ENCODE measurements around the gene RIN2.

Gene RIN2

GRCh38 chr20:19779634-19780033 lies 21.6 kb downstream of the RIN2 start:
- Histone ChIP-seq H2BK120ac (ENCODE audit: low read depth, low read length) (no peak overlapping the region), H3K4me1 (ENCODE audit: control insufficient read depth, low read depth, low read length) (peaks cover 2% of the 10 kb centered on the region), H3K27me3 (ENCODE audit: insufficient read depth, low read length, poor library complexity) (no peaks in the 10 kb centered on the region), H2BK5ac (ENCODE audit: low read length) (no peak overlapping the region), H3K23ac (ENCODE audit: low read length) (no peak overlapping the region), H3K56ac (ENCODE audit: low read length) (no peak overlapping the region), H3K4me3 (ENCODE audit: low read length) (no peak overlapping the region), H2BK15ac (replicated peaks; ENCODE audit: low read depth) (no peak overlapping the region), H2AK5ac (ENCODE audit: low read length) (no peak overlapping the region), H3K9ac (ENCODE audit: low read length) (no peak overlapping the region), H4K5ac (ENCODE audit: low read length) (no peak overlapping the region), H3K18ac (ENCODE audit: low read length) (no peak overlapping the region), H3K79me2 (ENCODE audit: control insufficient read depth, insufficient read depth, low read length) (no peaks in the 10 kb centered on the region), H3K4ac (ENCODE audit: low read depth, low read length) (no peak overlapping the region), H4K8ac (ENCODE audit: low read depth, low read length) (no peak overlapping the region), H3K4me2 (ENCODE audit: low read length) (no peak overlapping the region), H3K36me3 (ENCODE audit: control insufficient read depth, insufficient read depth, low read length) (no peaks in the 10 kb centered on the region), H3K27ac (ENCODE audit: low read depth, low read length) (no peak overlapping the region), H3K79me1 (ENCODE audit: low read length) (no peaks in the 10 kb centered on the region)
- WGBS (ENCODE audit: extremely low coverage, insufficient coverage, low lambda C conversion rate), result no CpG with 5 or more reads among the region's 5 CpGs
- no peak for DNase-seq

- no peak overlapping the region for H3K4ac ChIP-seq (ENCODE audit: low read depth, low read length)
- no peak overlapping the region for H4K8ac ChIP-seq (ENCODE audit: low read depth, low read length)
- H3K4me2 ChIP-seq (ENCODE audit: low read length), result no peak overlapping the region
- H3K56ac ChIP-seq (ENCODE audit: low read length), result no peak overlapping the region
- H2BK15ac ChIP-seq (replicated peaks; ENCODE audit: low read depth), result no peak overlapping the region
- H2AK5ac ChIP-seq (ENCODE audit: low read length), result no peak overlapping the region
- H3K4me1 ChIP-seq (ENCODE audit: control insufficient read depth, low read depth, low read length), result no peaks in the 10 kb centered on the region
- no peak overlapping the region for H3K4me3 ChIP-seq (ENCODE audit: low read length)
- no peak overlapping the region for H3K23ac ChIP-seq (ENCODE audit: low read length)
- H3K27me3 ChIP-seq (ENCODE audit: insufficient read depth, low read length, poor library complexity), result no peaks in the 10 kb centered on the region
- WGBS (ENCODE audit: extremely low coverage, insufficient coverage, low lambda C conversion rate), result no CpG with 5 or more reads among the region's 5 CpGs
- DNase-seq, result no peak
- no peak overlapping the region for H2BK5ac ChIP-seq (ENCODE audit: low read length)
- H3K79me1 ChIP-seq (ENCODE audit: low read length), result no peaks in the 10 kb centered on the region
- no peak overlapping the region for H3K27ac ChIP-seq (ENCODE audit: low read depth, low read length)
- H3K18ac ChIP-seq (ENCODE audit: low read length), result no peak overlapping the region
- no peak overlapping the region for H2BK120ac ChIP-seq (ENCODE audit: low read depth, low read length)
- H3K9ac ChIP-seq (ENCODE audit: low read length), result no peak overlapping the region
- H3K79me2 ChIP-seq (ENCODE audit: control insufficient read depth, insufficient read depth, low read length), result no peaks in the 10 kb centered on the region
- H4K5ac ChIP-seq (ENCODE audit: low read length), result no peak overlapping the region
- no peaks in the 10 kb centered on the region for H3K36me3 ChIP-seq (ENCODE audit: control insufficient read depth, insufficient read depth, low read length)
These were observed 22.2 kb downstream of the RIN2 start for GRCh38 chr20:19780261-19780660.

GRCh38 chr20:19781235-19781634 lies 23.2 kb downstream of the RIN2 start:
- H2AK5ac ChIP-seq (ENCODE audit: low read length), result no peak overlapping the region
- H3K79me2 ChIP-seq (ENCODE audit: control insufficient read depth, insufficient read depth, low read length), result no peaks in the 10 kb centered on the region
- H3K4me2 ChIP-seq (ENCODE audit: low read length), result no peak overlapping the region
- H3K4ac ChIP-seq (ENCODE audit: low read depth, low read length), result no peak overlapping the region
- no peaks in the 10 kb centered on the region for H3K79me1 ChIP-seq (ENCODE audit: low read length)
- no peak overlapping the region for H3K4me3 ChIP-seq (ENCODE audit: low read length)
- no peaks in the 10 kb centered on the region for H3K36me3 ChIP-seq (ENCODE audit: control insufficient read depth, insufficient read depth, low read length)
- no peak overlapping the region for H2BK5ac ChIP-seq (ENCODE audit: low read length)
- no peak overlapping the region for H4K5ac ChIP-seq (ENCODE audit: low read length)
- H3K18ac ChIP-seq (ENCODE audit: low read length), result no peak overlapping the region
- no peak overlapping the region for H3K27ac ChIP-seq (ENCODE audit: low read depth, low read length)
- H2BK15ac ChIP-seq (replicated peaks; ENCODE audit: low read depth), result no peak overlapping the region
- no peak overlapping the region for H2BK120ac ChIP-seq (ENCODE audit: low read depth, low read length)
- H4K8ac ChIP-seq (ENCODE audit: low read depth, low read length), result no peak overlapping the region
- WGBS (ENCODE audit: extremely low coverage, insufficient coverage, low lambda C conversion rate), result no CpG with 5 or more reads among the region's 7 CpGs
- H3K56ac ChIP-seq (ENCODE audit: low read length), result no peak overlapping the region
- H3K9ac ChIP-seq (ENCODE audit: low read length), result no peak overlapping the region
- DNase-seq, result no peak
- H3K4me1 ChIP-seq (ENCODE audit: control insufficient read depth, low read depth, low read length), result no peaks in the 10 kb centered on the region
- no peak overlapping the region for H3K23ac ChIP-seq (ENCODE audit: low read length)
- no peaks in the 10 kb centered on the region for H3K27me3 ChIP-seq (ENCODE audit: insufficient read depth, low read length, poor library complexity)

- Histone ChIP-seq H3K23ac (ENCODE audit: low read length) (no peak overlapping the region), H3K9ac (ENCODE audit: low read length) (no peak overlapping the region), H3K4me2 (ENCODE audit: low read length) (no peak overlapping the region), H3K36me3 (ENCODE audit: control insufficient read depth, insufficient read depth, low read length) (no peaks in the 10 kb centered on the region), H3K4me1 (ENCODE audit: control insufficient read depth, low read depth, low read length) (no peaks in the 10 kb centered on the region), H2BK120ac (ENCODE audit: low read depth, low read length) (no peak overlapping the region), H2BK5ac (ENCODE audit: low read length) (no peak overlapping the region), H2BK15ac (replicated peaks; ENCODE audit: low read depth) (no peak overlapping the region), H2AK5ac (ENCODE audit: low read length) (no peak overlapping the region), H3K4ac (ENCODE audit: low read depth, low read length) (no peak overlapping the region), H3K27ac (ENCODE audit: low read depth, low read length) (no peak overlapping the region), H3K79me2 (ENCODE audit: control insufficient read depth, insufficient read depth, low read length) (no peaks in the 10 kb centered on the region), H3K4me3 (ENCODE audit: low read length) (no peak overlapping the region), H4K5ac (ENCODE audit: low read length) (no peak overlapping the region), H3K18ac (ENCODE audit: low read length) (no peak overlapping the region), H3K27me3 (ENCODE audit: insufficient read depth, low read length, poor library complexity) (no peaks in the 10 kb centered on the region), H3K79me1 (ENCODE audit: low read length) (no peaks in the 10 kb centered on the region), H4K8ac (ENCODE audit: low read depth, low read length) (no peak overlapping the region), H3K56ac (ENCODE audit: low read length) (no peak overlapping the region)
- WGBS (ENCODE audit: extremely low coverage, insufficient coverage, low lambda C conversion rate), result no CpG with 5 or more reads among the region's 3 CpGs
- no peak for DNase-seq
These were observed 24.6 kb downstream of the RIN2 start for GRCh38 chr20:19782669-19783068.

GRCh38 chr20:19783966-19784401 lies 25.9 kb downstream of the RIN2 start:
- Histone ChIP-seq H3K79me1 (ENCODE audit: low read length) (no peaks in the 10 kb centered on the region), H3K36me3 (ENCODE audit: control insufficient read depth, insufficient read depth, low read length) (no peaks in the 10 kb centered on the region), H4K5ac (ENCODE audit: low read length) (no peak overlapping the region), H3K4me3 (ENCODE audit: low read length) (no peak overlapping the region), H3K56ac (ENCODE audit: low read length) (no peak overlapping the region), H2BK120ac (ENCODE audit: low read depth, low read length) (no peak overlapping the region), H3K9ac (ENCODE audit: low read length) (no peak overlapping the region), H3K4me1 (ENCODE audit: control insufficient read depth, low read depth, low read length) (no peaks in the 10 kb centered on the region), H4K8ac (ENCODE audit: low read depth, low read length) (no peak overlapping the region), H2BK5ac (ENCODE audit: low read length) (no peak overlapping the region), H3K27ac (ENCODE audit: low read depth, low read length) (no peak overlapping the region), H3K4ac (ENCODE audit: low read depth, low read length) (no peak overlapping the region), H3K23ac (ENCODE audit: low read length) (no peak overlapping the region), H3K27me3 (ENCODE audit: insufficient read depth, low read length, poor library complexity) (no peaks in the 10 kb centered on the region), H3K4me2 (ENCODE audit: low read length) (no peak overlapping the region), H2BK15ac (replicated peaks; ENCODE audit: low read depth) (no peak overlapping the region), H3K79me2 (ENCODE audit: control insufficient read depth, insufficient read depth, low read length) (no peaks in the 10 kb centered on the region), H2AK5ac (ENCODE audit: low read length) (no peak overlapping the region), H3K18ac (ENCODE audit: low read length) (no peak overlapping the region)
- no peak for DNase-seq
- WGBS (ENCODE audit: extremely low coverage, insufficient coverage, low lambda C conversion rate), result no CpG with 5 or more reads among the region's 7 CpGs

GRCh38 chr20:19784511-19785172 lies 26.6 kb downstream of the RIN2 start:
- no peak overlapping the region for H3K4me2 ChIP-seq (ENCODE audit: low read length)
- H2AK5ac ChIP-seq (ENCODE audit: low read length), result no peak overlapping the region
- whole genome bisulfite sequencing (ENCODE audit: extremely low coverage, insufficient coverage, low lambda C conversion rate), result no CpG with 5 or more reads among the region's 11 CpGs
- H2BK120ac ChIP-seq (ENCODE audit: low read depth, low read length), result no peak overlapping the region
- peak; percentile 76 for DNase-seq
- H3K18ac ChIP-seq (ENCODE audit: low read length), result peak overlapping the region; percentile 71
- no peaks in the 10 kb centered on the region for H3K4me1 ChIP-seq (ENCODE audit: control insufficient read depth, low read depth, low read length)
- no peak overlapping the region for H3K23ac ChIP-seq (ENCODE audit: low read length)
- no peaks in the 10 kb centered on the region for H3K79me1 ChIP-seq (ENCODE audit: low read length)
- peak overlapping the region; percentile 29 for H3K56ac ChIP-seq (ENCODE audit: low read length)
- H3K4ac ChIP-seq (ENCODE audit: low read depth, low read length), result no peak overlapping the region
- no peak overlapping the region for H2BK5ac ChIP-seq (ENCODE audit: low read length)
- H3K4me3 ChIP-seq (ENCODE audit: low read length), result no peak overlapping the region
- no peaks in the 10 kb centered on the region for H3K79me2 ChIP-seq (ENCODE audit: control insufficient read depth, insufficient read depth, low read length)
- H3K9ac ChIP-seq (ENCODE audit: low read length), result no peak overlapping the region
- no peaks in the 10 kb centered on the region for H3K36me3 ChIP-seq (ENCODE audit: control insufficient read depth, insufficient read depth, low read length)
- no peak overlapping the region for H4K5ac ChIP-seq (ENCODE audit: low read length)
- no peaks in the 10 kb centered on the region for H3K27me3 ChIP-seq (ENCODE audit: insufficient read depth, low read length, poor library complexity)
- H4K8ac ChIP-seq (ENCODE audit: low read depth, low read length), result no peak overlapping the region
- no peak overlapping the region for H3K27ac ChIP-seq (ENCODE audit: low read depth, low read length)
- no peak overlapping the region for H2BK15ac ChIP-seq (replicated peaks; ENCODE audit: low read depth)

Measured in mesendoderm (in vitro differentiated cells).